HepG2 (cell line): Measurements from ENCODE around the gene ASAP2. TPM values are rescaled to one million over a fixed set of nuclear protein-coding genes. Genes with fewer than 3 reads are reported as not detected.

Source experiments
- ARNT ChIP-seq: fragments of 450-650 bp; IDR thresholded peaks from 2 replicates; pipeline ENCODE4 v1.6.1; 2017
- CCAR2 ChIP-seq: fragments of 200-400 bp; formaldehyde crosslinking; optimal IDR thresholded peaks from 2 replicates; pipeline ENCODE3; 2018; ENCODE audit warnings: low read depth, mild to moderate bottlenecking, low read length, moderate library complexity
- GFI1 ChIP-seq: sonication (generic); formaldehyde crosslinking; IDR thresholded peaks from 2 replicates; pipeline ENCODE4 v1.5.0; 2020; ENCODE audit warnings: missing genetic modification reagents, mild to moderate bottlenecking, borderline replicate concordance
- HMGXB4 ChIP-seq, 2 experiments: sonication (generic) in 1 of 2; formaldehyde crosslinking in 1 of 2; IDR thresholded peaks; 2 replicates each; pipeline versions ENCODE4 v1.4.0 to v1.6.1; 2018 to 2020; ENCODE audit warnings: missing genetic modification reagents in 2 of 2, borderline replicate concordance in 1 of 2, low read depth in 1 of 2, mild to moderate bottlenecking in 1 of 2, missing biosample characterization in 1 of 2
- HNF1B ChIP-seq: sonication (generic); formaldehyde crosslinking; IDR thresholded peaks from 2 replicates; pipeline ENCODE4 v1.5.1; 2020; ENCODE audit warnings: mild to moderate bottlenecking, moderate library complexity, missing genetic modification reagents
- IRF2 ChIP-seq: IDR thresholded peaks from 2 replicates; pipeline ENCODE4 v1.6.1; 2018; ENCODE audit warnings: missing genetic modification reagents, missing compliant biosample characterization
- MIER3 ChIP-seq: IDR thresholded peaks from 2 replicates; pipeline ENCODE4 v1.6.1; 2016; ENCODE audit warnings: missing compliant biosample characterization, borderline replicate concordance
- NFE2 ChIP-seq: sonication (generic); formaldehyde crosslinking; IDR thresholded peaks from 2 replicates; pipeline ENCODE4 v1.4.0; 2020; ENCODE audit warnings: missing genetic modification reagents
- NR2C2 ChIP-seq: sonication (generic); formaldehyde crosslinking; IDR thresholded peaks from 2 replicates; pipeline ENCODE4 v1.4.0; 2020; ENCODE audit warnings: missing genetic modification reagents, mild to moderate bottlenecking, moderate library complexity, borderline replicate concordance
- PITX1 ChIP-seq: sonication (generic); formaldehyde crosslinking; IDR thresholded peaks from 2 replicates; pipeline ENCODE4 v1.5.1; 2020; ENCODE audit warnings: mild to moderate bottlenecking, missing genetic modification reagents
- REXO4 ChIP-seq: sonication (generic); formaldehyde crosslinking; IDR thresholded peaks from 2 replicates; pipeline ENCODE4 v1.8.0; 2022; ENCODE audit warnings: missing genetic modification reagents, mild to moderate bottlenecking, borderline replicate concordance
- ZNF121 ChIP-seq: sonication (generic); formaldehyde crosslinking; IDR thresholded peaks from 2 replicates; pipeline ENCODE4 v1.5.0; 2020; ENCODE audit warnings: mild to moderate bottlenecking, missing genetic modification reagents
- ZNF205 ChIP-seq: IDR thresholded peaks from 2 replicates; pipeline ENCODE4 v1.6.1; 2018; ENCODE audit warnings: missing biosample characterization, missing genetic modification reagents
- ZNF44 ChIP-seq: sonication (generic); formaldehyde crosslinking; IDR thresholded peaks from 2 replicates; pipeline ENCODE4 v1.5.1; 2020; ENCODE audit warnings: mild to moderate bottlenecking, missing genetic modification reagents
- ZNF503 ChIP-seq: sonication (generic); formaldehyde crosslinking; IDR thresholded peaks from 2 replicates; pipeline ENCODE4 v1.4.0; 2020; ENCODE audit warnings: missing genetic modification reagents
- polyA plus RNA-seq, 8 experiments: library from polyadenylated mRNA; depleted of rRNA in 3 of 8; stranded (reverse) in 7 of 8; unstranded in 1 of 8; fragments of >200 nt; fragmentation: Illumina TruSeq in 4 of 8; extraction: Trizol in 4 of 8; gene quantifications; 2 replicates each; pipeline versions ENCODE4 v1.2.1 to v1.2.3, GENCODE V29; 2011 to 2016; ENCODE audit warnings: low read depth in 4 of 8, missing spikeins in 1 of 8, mixed read lengths in 1 of 8; ENCODE audit not compliant: insufficient read depth in 1 of 8
- total RNA-seq, 5 experiments: library from RNA; depleted of rRNA; stranded (reverse); fragments of >200 nt; fragmentation: Illumina TruSeq; extraction: Trizol; gene quantifications; 2 replicates each; pipeline ENCODE4 v1.2.3, GENCODE V29; 2016; ENCODE audit warnings: low read depth in 1 of 5
- TF ChIP-seq, protein P1 (sequence below): IDR thresholded peaks from 2 replicates; pipeline ENCODE4 v1.6.1; 2016; ENCODE audit warnings: missing compliant biosample characterization, missing genetic modification reagents, borderline replicate concordance
- TF ChIP-seq, protein P2 (sequence below): sonication (generic); formaldehyde crosslinking; IDR thresholded peaks from 2 replicates; pipeline ENCODE4 v1.5.0; 2020; ENCODE audit warnings: missing genetic modification reagents
- TF ChIP-seq, protein P3 (sequence below): sonication (generic); formaldehyde crosslinking; IDR thresholded peaks from 2 replicates; pipeline ENCODE4 v1.8.0; 2022; ENCODE audit warnings: missing genetic modification reagents, mild to moderate bottlenecking, moderate library complexity, borderline replicate concordance

Gene ASAP2
- total and polyA plus RNA-seq, 2 of the 13 experiments (the other 11 are each of a cell fraction or from before 2014, with no cell fraction given): 7.3 to 22.3 TPM

- TF ChIP-seq HNF1B (CRISPR knock-in tag): no peak; the same call in 1 of the 2 replicates
- no peak for TF ChIP-seq GFI1 (CRISPR knock-in tag)
- TF ChIP-seq ZNF121: no peak
- TF ChIP-seq IRF2 (CRISPR knock-in tag): peak; percentile 49; the same call in 1 of the 2 replicates
- TF ChIP-seq, protein P1, sequence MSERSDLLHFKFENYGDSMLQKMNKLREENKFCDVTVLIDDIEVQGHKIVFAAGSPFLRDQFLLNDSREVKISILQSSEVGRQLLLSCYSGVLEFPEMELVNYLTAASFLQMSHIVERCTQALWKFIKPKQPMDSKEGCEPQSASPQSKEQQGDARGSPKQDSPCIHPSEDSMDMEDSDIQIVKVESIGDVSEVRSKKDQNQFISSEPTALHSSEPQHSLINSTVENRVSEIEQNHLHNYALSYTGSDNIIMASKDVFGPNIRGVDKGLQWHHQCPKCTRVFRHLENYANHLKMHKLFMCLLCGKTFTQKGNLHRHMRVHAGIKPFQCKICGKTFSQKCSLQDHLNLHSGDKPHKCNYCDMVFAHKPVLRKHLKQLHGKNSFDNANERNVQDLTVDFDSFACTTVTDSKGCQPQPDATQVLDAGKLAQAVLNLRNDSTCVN: no peak; the same call in none of the 2 replicates
- no peak for TF ChIP-seq ARNT
- no peak for TF ChIP-seq REXO4
- no peak for TF ChIP-seq CCAR2
- 0 out of 2 replicates have a peak, but pooled peaks have one; percentile 53 for TF ChIP-seq PITX1 (CRISPR knock-in tag)
- TF ChIP-seq ZNF205 (CRISPR knock-in tag): no peak; the same call in 1 of the 2 replicates
- TF ChIP-seq NFE2 (CRISPR knock-in tag): no peak
- TF ChIP-seq ZNF44: no peak
- TF ChIP-seq, protein P2, sequence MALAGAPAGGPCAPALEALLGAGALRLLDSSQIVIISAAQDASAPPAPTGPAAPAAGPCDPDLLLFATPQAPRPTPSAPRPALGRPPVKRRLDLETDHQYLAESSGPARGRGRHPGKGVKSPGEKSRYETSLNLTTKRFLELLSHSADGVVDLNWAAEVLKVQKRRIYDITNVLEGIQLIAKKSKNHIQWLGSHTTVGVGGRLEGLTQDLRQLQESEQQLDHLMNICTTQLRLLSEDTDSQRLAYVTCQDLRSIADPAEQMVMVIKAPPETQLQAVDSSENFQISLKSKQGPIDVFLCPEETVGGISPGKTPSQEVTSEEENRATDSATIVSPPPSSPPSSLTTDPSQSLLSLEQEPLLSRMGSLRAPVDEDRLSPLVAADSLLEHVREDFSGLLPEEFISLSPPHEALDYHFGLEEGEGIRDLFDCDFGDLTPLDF: no peak
- TF ChIP-seq, protein P3, sequence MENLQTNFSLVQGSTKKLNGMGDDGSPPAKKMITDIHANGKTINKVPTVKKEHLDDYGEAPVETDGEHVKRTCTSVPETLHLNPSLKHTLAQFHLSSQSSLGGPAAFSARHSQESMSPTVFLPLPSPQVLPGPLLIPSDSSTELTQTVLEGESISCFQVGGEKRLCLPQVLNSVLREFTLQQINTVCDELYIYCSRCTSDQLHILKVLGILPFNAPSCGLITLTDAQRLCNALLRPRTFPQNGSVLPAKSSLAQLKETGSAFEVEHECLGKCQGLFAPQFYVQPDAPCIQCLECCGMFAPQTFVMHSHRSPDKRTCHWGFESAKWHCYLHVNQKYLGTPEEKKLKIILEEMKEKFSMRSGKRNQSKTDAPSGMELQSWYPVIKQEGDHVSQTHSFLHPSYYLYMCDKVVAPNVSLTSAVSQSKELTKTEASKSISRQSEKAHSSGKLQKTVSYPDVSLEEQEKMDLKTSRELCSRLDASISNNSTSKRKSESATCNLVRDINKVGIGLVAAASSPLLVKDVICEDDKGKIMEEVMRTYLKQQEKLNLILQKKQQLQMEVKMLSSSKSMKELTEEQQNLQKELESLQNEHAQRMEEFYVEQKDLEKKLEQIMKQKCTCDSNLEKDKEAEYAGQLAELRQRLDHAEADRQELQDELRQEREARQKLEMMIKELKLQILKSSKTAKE (CRISPR knock-in tag): no peak
- TF ChIP-seq MIER3: peak; percentile 66; the same call in 1 of the 2 replicates
- TF ChIP-seq HMGXB4 (CRISPR knock-in tag; IDR thresholded peaks at IDR 0.05; ENCODE audit: borderline replicate concordance in 1 of 2, low read depth in 1 of 2): no peak; a peak in 1 of 4 replicates
- no peak for TF ChIP-seq ZNF503 (CRISPR knock-in tag)
- no peak for TF ChIP-seq NR2C2 (CRISPR knock-in tag)
Measured at GRCh38 chr2:9422321-9423099, 215.9 kb downstream of the ASAP2 start (continued).
